Panc1 (cell line): ENCODE measurements around the gene KHSRP.

Experiments used
- POLR2AphosphoS5 ChIP-seq: IDR thresholded peaks from 2 replicates; pipeline ENCODE4 v1.6.1; 2012; ENCODE audit warnings: mild to moderate bottlenecking, low read depth, low read length, moderate library complexity
- TF ChIP-seq, protein P1 (sequence below): fragments of 450-650 bp; IDR thresholded peaks from 2 replicates; pipeline ENCODE4 v1.5.1; 2017; ENCODE audit warnings: mild to moderate bottlenecking
- TF ChIP-seq, protein P2 (sequence below), 2 experiments: IDR thresholded peaks; 2 replicates each; pipeline ENCODE4 v1.6.1; 2011 to 2012; ENCODE audit warnings: low read depth in 2 of 2, control low read depth in 1 of 2, low read length in 1 of 2, mild to moderate bottlenecking in 1 of 2, moderate library complexity in 1 of 2; ENCODE audit not compliant: insufficient read depth in 1 of 2

DNA sequence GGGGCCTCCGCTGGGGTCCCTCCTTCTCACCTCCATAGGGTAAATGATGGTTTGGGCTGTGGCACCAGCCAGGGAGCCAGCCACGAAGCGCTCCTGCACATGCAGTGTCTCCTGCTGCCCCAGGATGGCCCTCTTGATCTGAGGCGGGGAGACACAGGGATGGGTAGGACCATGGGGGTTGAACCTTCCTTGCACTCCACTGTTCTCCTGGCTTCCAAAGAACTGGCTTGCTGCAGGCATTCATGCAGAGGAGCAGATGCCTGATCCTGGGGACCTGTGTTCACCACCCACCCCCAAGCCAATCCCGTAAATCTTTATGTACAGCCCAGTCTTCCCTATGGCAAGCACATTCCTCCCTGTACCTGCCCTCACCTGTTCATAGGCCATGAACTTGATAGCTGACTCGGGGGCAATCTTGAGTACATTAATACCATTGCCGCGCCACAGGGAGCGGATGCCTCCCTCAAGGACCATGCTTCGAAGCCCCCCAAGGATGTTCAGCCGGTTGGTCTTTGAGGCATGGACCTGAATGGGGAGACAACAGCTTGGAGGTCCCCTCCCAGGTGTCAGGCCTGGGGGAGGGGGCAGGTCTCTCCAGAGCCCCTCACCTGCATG, 29.4 kb upstream of the KHSRP start:
- TF ChIP-seq POLR2AphosphoS5 = no peak
- TF ChIP-seq, protein P1, sequence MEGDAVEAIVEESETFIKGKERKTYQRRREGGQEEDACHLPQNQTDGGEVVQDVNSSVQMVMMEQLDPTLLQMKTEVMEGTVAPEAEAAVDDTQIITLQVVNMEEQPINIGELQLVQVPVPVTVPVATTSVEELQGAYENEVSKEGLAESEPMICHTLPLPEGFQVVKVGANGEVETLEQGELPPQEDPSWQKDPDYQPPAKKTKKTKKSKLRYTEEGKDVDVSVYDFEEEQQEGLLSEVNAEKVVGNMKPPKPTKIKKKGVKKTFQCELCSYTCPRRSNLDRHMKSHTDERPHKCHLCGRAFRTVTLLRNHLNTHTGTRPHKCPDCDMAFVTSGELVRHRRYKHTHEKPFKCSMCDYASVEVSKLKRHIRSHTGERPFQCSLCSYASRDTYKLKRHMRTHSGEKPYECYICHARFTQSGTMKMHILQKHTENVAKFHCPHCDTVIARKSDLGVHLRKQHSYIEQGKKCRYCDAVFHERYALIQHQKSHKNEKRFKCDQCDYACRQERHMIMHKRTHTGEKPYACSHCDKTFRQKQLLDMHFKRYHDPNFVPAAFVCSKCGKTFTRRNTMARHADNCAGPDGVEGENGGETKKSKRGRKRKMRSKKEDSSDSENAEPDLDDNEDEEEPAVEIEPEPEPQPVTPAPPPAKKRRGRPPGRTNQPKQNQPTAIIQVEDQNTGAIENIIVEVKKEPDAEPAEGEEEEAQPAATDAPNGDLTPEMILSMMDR = no peak
- TF ChIP-seq, protein P2, sequence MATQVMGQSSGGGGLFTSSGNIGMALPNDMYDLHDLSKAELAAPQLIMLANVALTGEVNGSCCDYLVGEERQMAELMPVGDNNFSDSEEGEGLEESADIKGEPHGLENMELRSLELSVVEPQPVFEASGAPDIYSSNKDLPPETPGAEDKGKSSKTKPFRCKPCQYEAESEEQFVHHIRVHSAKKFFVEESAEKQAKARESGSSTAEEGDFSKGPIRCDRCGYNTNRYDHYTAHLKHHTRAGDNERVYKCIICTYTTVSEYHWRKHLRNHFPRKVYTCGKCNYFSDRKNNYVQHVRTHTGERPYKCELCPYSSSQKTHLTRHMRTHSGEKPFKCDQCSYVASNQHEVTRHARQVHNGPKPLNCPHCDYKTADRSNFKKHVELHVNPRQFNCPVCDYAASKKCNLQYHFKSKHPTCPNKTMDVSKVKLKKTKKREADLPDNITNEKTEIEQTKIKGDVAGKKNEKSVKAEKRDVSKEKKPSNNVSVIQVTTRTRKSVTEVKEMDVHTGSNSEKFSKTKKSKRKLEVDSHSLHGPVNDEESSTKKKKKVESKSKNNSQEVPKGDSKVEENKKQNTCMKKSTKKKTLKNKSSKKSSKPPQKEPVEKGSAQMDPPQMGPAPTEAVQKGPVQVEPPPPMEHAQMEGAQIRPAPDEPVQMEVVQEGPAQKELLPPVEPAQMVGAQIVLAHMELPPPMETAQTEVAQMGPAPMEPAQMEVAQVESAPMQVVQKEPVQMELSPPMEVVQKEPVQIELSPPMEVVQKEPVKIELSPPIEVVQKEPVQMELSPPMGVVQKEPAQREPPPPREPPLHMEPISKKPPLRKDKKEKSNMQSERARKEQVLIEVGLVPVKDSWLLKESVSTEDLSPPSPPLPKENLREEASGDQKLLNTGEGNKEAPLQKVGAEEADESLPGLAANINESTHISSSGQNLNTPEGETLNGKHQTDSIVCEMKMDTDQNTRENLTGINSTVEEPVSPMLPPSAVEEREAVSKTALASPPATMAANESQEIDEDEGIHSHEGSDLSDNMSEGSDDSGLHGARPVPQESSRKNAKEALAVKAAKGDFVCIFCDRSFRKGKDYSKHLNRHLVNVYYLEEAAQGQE (IDR thresholded peaks at IDR 0.05; ENCODE audit: insufficient read depth in 1 of 2, low read depth in 2 of 2, low read length in 1 of 2) = no peak
